IMR-90 (cell line): ENCODE results near the gene ZNF268. TPM values are rescaled to one million over a fixed set of nuclear protein-coding genes. Genes with fewer than 3 reads are reported as not detected.

Experiments
- ATAC-seq: fragments of 200-7000 bp; cut with Tn5 transposase; 2 replicates; pipeline ENCODE4 v1.9.1; 2020; ENCODE audit warnings: low read depth, mild to moderate bottlenecking, moderate library complexity
- BruUV-seq: library from RNA; stranded (reverse); fragments of 400-500 nt; replicated peaks from 2 replicates; lab custom pipeline; 2021; lab: Mats Ljungman, UMichigan
- CTCF ChIA-PET: fragments of 300-600 bp; formaldehyde crosslinking; extraction: SDS; loops from one replicate; lab custom pipeline; 2021; ENCODE audit warnings: antibody characterized with exemption; lab: Yijun Ruan, JAX
- POLR2A ChIA-PET: fragments of 300-600 bp; sonication (Branson Sonifier 250); formaldehyde crosslinking; loops from one replicate; lab custom pipeline; 2022; ENCODE audit warnings: antibody characterized with exemption; ENCODE audit not compliant: unreplicated experiment; lab: Charles Lee
- DNase-seq: peaks from one replicate; pipeline ENCODE4 v3.0.0; 2013
- H2AFZ ChIP-seq: replicated peaks from 2 replicates; pipeline ENCODE3; 2013; ENCODE audit warnings: low read length, mild to moderate bottlenecking; ENCODE audit not compliant: poor library complexity
- H2AK5ac ChIP-seq: 2 replicates; pipeline ENCODE4 v1.6.1; 2013; ENCODE audit warnings: low read depth, low read length, inconsistent platforms
- H2AK9ac ChIP-seq: replicated peaks from 2 replicates; pipeline ENCODE3; 2013; ENCODE audit warnings: mild to moderate bottlenecking, low read depth, low read length, moderate library complexity; ENCODE audit not compliant: poor library complexity
- H2BK120ac ChIP-seq: 2 replicates; pipeline ENCODE4 v1.6.1; 2013; ENCODE audit warnings: low read depth, low read length, inconsistent platforms
- H2BK15ac ChIP-seq: 3 replicates; pipeline ENCODE4 v1.6.1; 2013; ENCODE audit warnings: low read depth, low read length, inconsistent platforms
- H2BK20ac ChIP-seq: 2 replicates; pipeline ENCODE4 v1.6.1; 2013; ENCODE audit warnings: low read depth, mild to moderate bottlenecking, inconsistent platforms, low read length, moderate library complexity
- H2BK5ac ChIP-seq: 2 replicates; pipeline ENCODE4 v1.6.1; 2013; ENCODE audit warnings: mild to moderate bottlenecking, low read depth, low read length, inconsistent platforms; ENCODE audit not compliant: poor library complexity, severe bottlenecking
- H3K14ac ChIP-seq: replicated peaks from 2 replicates; pipeline ENCODE4 v1.6.1; 2013; ENCODE audit warnings: low read depth, low read length, inconsistent platforms
- H3K18ac ChIP-seq: 2 replicates; pipeline ENCODE4 v1.6.1; 2013; ENCODE audit warnings: low read depth, low read length, control low read depth
- H3K23ac ChIP-seq: 2 replicates; pipeline ENCODE4 v1.6.1; 2013; ENCODE audit warnings: low read depth, low read length, inconsistent platforms
- H3K27ac ChIP-seq: 2 replicates; pipeline ENCODE4 v1.5.1; 2013; ENCODE audit warnings: mild to moderate bottlenecking, control low read depth, low read length; ENCODE audit not compliant: insufficient read depth
- H3K27me3 ChIP-seq: 2 replicates; pipeline ENCODE4 v1.6.1; 2013; ENCODE audit warnings: low read length; ENCODE audit not compliant: control insufficient read depth, insufficient read depth
- H3K36me3 ChIP-seq: 2 replicates; pipeline ENCODE4 v1.6.1; 2013; ENCODE audit warnings: low read length, mixed read lengths; ENCODE audit not compliant: control insufficient read depth, insufficient read depth
- H3K4ac ChIP-seq: 2 replicates; pipeline ENCODE4 v1.6.1; 2013; ENCODE audit warnings: low read depth, low read length, inconsistent platforms
- H3K4me1 ChIP-seq: 2 replicates; pipeline ENCODE4 v1.6.1; 2013; ENCODE audit warnings: low read length, mixed read lengths; ENCODE audit not compliant: control insufficient read depth, insufficient read depth
- H3K4me2 ChIP-seq: 2 replicates; pipeline ENCODE4 v1.6.1; 2013; ENCODE audit warnings: low read depth, mild to moderate bottlenecking, control low read depth, low read length, moderate library complexity
- H3K4me3 ChIP-seq: 2 replicates; pipeline ENCODE4 v1.5.1; 2013; ENCODE audit warnings: low read depth, mild to moderate bottlenecking, control low read depth, low read length, moderate library complexity; ENCODE audit not compliant: insufficient read depth
- H3K56ac ChIP-seq: 2 replicates; pipeline ENCODE4 v1.6.1; 2013; ENCODE audit warnings: low read length, inconsistent platforms; ENCODE audit not compliant: insufficient read depth; ENCODE audit errors: extremely low read depth
- H3K79me1 ChIP-seq, 2 experiments: 2 replicates each; pipeline ENCODE4 v1.6.1; 2013; ENCODE audit warnings: low read length in 2 of 2, inconsistent platforms in 1 of 2, low read depth in 1 of 2
- H3K9ac ChIP-seq: 2 replicates; pipeline ENCODE4 v1.6.1; 2013; ENCODE audit warnings: low read depth, low read length, control low read depth
- H3K9me1 ChIP-seq: 2 replicates; pipeline ENCODE4 v1.6.1; 2013; ENCODE audit warnings: low read length, inconsistent platforms; ENCODE audit not compliant: insufficient read depth
- H3K9me3 ChIP-seq: 2 replicates; pipeline ENCODE4 v1.6.1; 2013; ENCODE audit warnings: low read length; ENCODE audit not compliant: control insufficient read depth, insufficient read depth
- H4K20me1 ChIP-seq: 2 replicates; pipeline ENCODE4 v1.6.1; 2013; ENCODE audit warnings: low read length, inconsistent platforms; ENCODE audit not compliant: insufficient read depth
- H4K5ac ChIP-seq: 2 replicates; pipeline ENCODE4 v1.6.1; 2013; ENCODE audit warnings: mild to moderate bottlenecking, low read depth, low read length, control low read depth
- H4K8ac ChIP-seq, 2 experiments: 2 replicates each; pipeline ENCODE4 v1.6.1; 2013; ENCODE audit warnings: low read depth in 2 of 2, low read length in 2 of 2, control low read depth in 1 of 2, inconsistent platforms in 1 of 2
- H4K91ac ChIP-seq: 2 replicates; pipeline ENCODE4 v1.6.1; 2013; ENCODE audit warnings: low read depth, low read length, inconsistent platforms; ENCODE audit not compliant: insufficient read depth
- CEBPB ChIP-seq: IDR thresholded peaks from 2 replicates; pipeline ENCODE4 v1.6.1; 2012; ENCODE audit warnings: low read depth, low read length, improper control_type of control experiment
- USF2 ChIP-seq: fragments of 150-350 bp; IDR thresholded peaks from 2 replicates; pipeline ENCODE4 v1.6.1; 2017; ENCODE audit warnings: mild to moderate bottlenecking, antibody characterized with exemption, low read length, low read depth
- WGBS, 2 experiments: methylation state at CpG; one replicate each; pipeline versions ENCODE4 v1.1.5 to v1.1.7; 2013; ENCODE audit warnings: missing lambda C conversion rate in 2 of 2; ENCODE audit not compliant: insufficient read length in 1 of 2; ENCODE audit errors: extremely low coverage in 2 of 2; 5-methylcytosine and 5-hydroxymethylcytosine counted together
- dilution Hi-C: fragments of 300-500 bp; cut with HindIII; formaldehyde crosslinking; loops from one replicate; pipeline ENCODE4 v1.14.3; 2018; ENCODE audit warnings: low sequenced_read_pairs; ENCODE audit not compliant: unreplicated experiment
- in situ Hi-C: fragments of 300-500 bp; cut with MboI; formaldehyde crosslinking; loops from 3 replicates; pipeline ENCODE4 v1.14.3; 2019; ENCODE audit warnings: low sequenced_read_pairs, inconsistent platforms, mixed read lengths
- intact Hi-C: fragments of 100-400 bp; cut with micrococcal nuclease; formaldehyde crosslinking; loops from 2 replicates; pipeline ENCODE4 v1.10.0; 2022
- polyA plus RNA-seq, 3 experiments: library from polyadenylated mRNA; depleted of rRNA; stranded (reverse); fragments of >200 nt; gene quantifications; 2 replicates each; pipeline ENCODE4 v1.2.3, GENCODE V29; 2012; ENCODE audit warnings: low replicate concordance in 1 of 3
- total RNA-seq: library from RNA; depleted of rRNA; stranded (reverse); fragments of >200 nt; gene quantifications from 2 replicates; pipeline ENCODE4 v1.2.3, GENCODE V29; 2012

ZNF268 gene
- total and polyA plus RNA-seq, 2 of the 4 experiments (the other 2 are of a cell fraction) = 6.7 to 54.5 TPM

DNA sequence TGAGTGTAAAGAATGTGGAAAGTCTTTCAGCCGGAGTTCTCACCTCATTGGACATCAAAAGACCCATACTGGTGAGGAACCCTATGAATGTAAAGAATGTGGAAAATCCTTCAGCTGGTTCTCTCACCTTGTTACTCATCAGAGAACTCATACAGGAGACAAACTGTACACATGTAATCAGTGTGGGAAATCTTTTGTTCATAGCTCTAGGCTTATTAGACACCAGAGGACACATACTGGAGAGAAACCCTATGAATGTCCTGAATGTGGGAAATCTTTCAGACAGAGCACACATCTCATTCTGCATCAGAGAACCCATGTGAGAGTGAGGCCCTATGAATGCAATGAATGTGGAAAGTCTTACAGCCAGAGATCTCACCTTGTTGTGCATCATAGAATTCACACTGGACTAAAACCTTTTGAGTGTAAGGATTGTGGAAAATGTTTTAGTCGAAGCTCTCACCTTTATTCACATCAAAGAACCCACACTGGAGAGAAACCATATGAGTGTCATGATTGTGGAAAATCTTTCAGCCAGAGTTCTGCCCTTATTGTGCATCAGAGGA, 25.1 kb upstream of the ZNF268 start:
- POLR2A ChIA-PET = no interaction called here
- peaks cover 31% of the 10 kb centered on the region for H3K36me3 ChIP-seq

More for the DNA sequence above, 25.1 kb upstream of the ZNF268 start:
- intact Hi-C loops = no loop called here
- Histone ChIP-seq H3K27ac (no peak overlapping the region), H2AFZ (no peak overlapping the region), H2BK15ac (no peak overlapping the region), H3K4me1 (no peaks in the 10 kb centered on the region), H3K18ac (no peak overlapping the region), H4K8ac (no peak overlapping the region), H2AK9ac (no peak overlapping the region), H3K9me3 (peaks cover 62% of the 10 kb centered on the region), H4K5ac (no peak overlapping the region), H3K56ac (no peak overlapping the region), H3K27me3 (no peaks in the 10 kb centered on the region), H3K9me1 (no peaks in the 10 kb centered on the region), H2BK5ac (no peak overlapping the region), H3K14ac (no peak overlapping the region), H3K4me2 (no peak overlapping the region), H3K9ac (no peak overlapping the region), H4K91ac (no peak overlapping the region), H2BK20ac (no peak overlapping the region), H2AK5ac (no peak overlapping the region), H2BK120ac (no peak overlapping the region), H4K20me1 (no peaks in the 10 kb centered on the region), H3K4ac (no peak overlapping the region), H3K79me1 (no peaks in the 10 kb centered on the region), H3K23ac (no peak overlapping the region), H3K4me3 (no peak overlapping the region)
- ATAC-seq = no peak
- WGBS, 2 experiments = no CpG with 5 or more reads among the region's 2 CpGs
- TSS peak; percentile 64 for BruUV-seq
- no peak for DNase-seq
- CTCF ChIA-PET = no interaction called here
- no peak for TF ChIP-seq CEBPB
- TF ChIP-seq USF2 = no peak
- dilution Hi-C loops = no loop called here
- in situ Hi-C loops = no loop called here
